ENCODE results near the gene TASOR2. TPM values are rescaled to one million over a fixed set of nuclear protein-coding genes. Genes with fewer than 3 reads are reported as not detected.
A peak's percentile ranks its signal among the peaks of the same experiment; 100 is the strongest.

The TASOR2 gene
- total RNA-seq, 4 donors from 2014 or later, result 51.8 to 71.8 (median 64.2) TPM

GRCh38 chr10:5666008-5666840 is 18.4 kb upstream of the TASOR2 start, which contains the start of gene ASB13:
ASB13 (minus strand) TSS chr10:5666595; CDS start chr10:5666551, 44 bp downstream.
- no peaks in the 10 kb centered on the region for H3K9me3 ChIP-seq
- ATAC-seq, result peak; percentile 91
- H3K4me3 ChIP-seq, result peak within 1 kb of the TSS; percentile 61 to 93
- no peaks in the 10 kb centered on the region for H3K27me3 ChIP-seq
- peak within 1 kb of the TSS; percentile 31 to 89 (median 88) for H3K27ac ChIP-seq
- no CpG with 5 or more reads among the region's 112 CpGs for WGBS, 2 donors (ENCODE audit: low coverage in 1 of 2)
- peaks cover 0 to 50% (median 4%) of the 10 kb centered on the region in 3 donors for H3K4me1 ChIP-seq
- no peaks in the 10 kb centered on the region for H3K36me3 ChIP-seq
- peak; percentile 63 to 80 for TF ChIP-seq POLR2A (IDR thresholded peaks at IDR 0.05)
- TF ChIP-seq POLR2AphosphoS5 (IDR thresholded peaks at IDR 0.05), result no peak
- TF ChIP-seq EP300 (IDR thresholded peaks at IDR 0.05), result no peak

- no peak for ATAC-seq
- Histone ChIP-seq H3K27ac (peak overlapping the region in 2 of 4 donors; percentile 88 to 89), H3K9me3 (peaks cover 0 to under 1% (median 0%) of the 10 kb centered on the region in 3 donors), H3K36me3 (no peaks in the 10 kb centered on the region), H3K27me3 (no peaks in the 10 kb centered on the region), H3K4me3 (peak overlapping the region; percentile 61 to 93), H3K4me1 (peaks cover 0 to 42% (median 4%) of the 10 kb centered on the region in 3 donors)
- 31 to 56% methylated on average over 10 to 11 of the region's 15 CpGs for WGBS, 2 donors (ENCODE audit: low coverage in 1 of 2)
- TF ChIP-seq EP300 (IDR thresholded peaks at IDR 0.05), result no peak
- TF ChIP-seq, protein P1, sequence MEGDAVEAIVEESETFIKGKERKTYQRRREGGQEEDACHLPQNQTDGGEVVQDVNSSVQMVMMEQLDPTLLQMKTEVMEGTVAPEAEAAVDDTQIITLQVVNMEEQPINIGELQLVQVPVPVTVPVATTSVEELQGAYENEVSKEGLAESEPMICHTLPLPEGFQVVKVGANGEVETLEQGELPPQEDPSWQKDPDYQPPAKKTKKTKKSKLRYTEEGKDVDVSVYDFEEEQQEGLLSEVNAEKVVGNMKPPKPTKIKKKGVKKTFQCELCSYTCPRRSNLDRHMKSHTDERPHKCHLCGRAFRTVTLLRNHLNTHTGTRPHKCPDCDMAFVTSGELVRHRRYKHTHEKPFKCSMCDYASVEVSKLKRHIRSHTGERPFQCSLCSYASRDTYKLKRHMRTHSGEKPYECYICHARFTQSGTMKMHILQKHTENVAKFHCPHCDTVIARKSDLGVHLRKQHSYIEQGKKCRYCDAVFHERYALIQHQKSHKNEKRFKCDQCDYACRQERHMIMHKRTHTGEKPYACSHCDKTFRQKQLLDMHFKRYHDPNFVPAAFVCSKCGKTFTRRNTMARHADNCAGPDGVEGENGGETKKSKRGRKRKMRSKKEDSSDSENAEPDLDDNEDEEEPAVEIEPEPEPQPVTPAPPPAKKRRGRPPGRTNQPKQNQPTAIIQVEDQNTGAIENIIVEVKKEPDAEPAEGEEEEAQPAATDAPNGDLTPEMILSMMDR (IDR thresholded peaks at IDR 0.05), result no peak
- TF ChIP-seq POLR2AphosphoS5 (IDR thresholded peaks at IDR 0.05), result no peak
- no peak for TF ChIP-seq POLR2A (IDR thresholded peaks at IDR 0.05)
These were observed 17.6 kb upstream of the TASOR2 start for GRCh38 chr10:5666841-5667630.

DNA sequence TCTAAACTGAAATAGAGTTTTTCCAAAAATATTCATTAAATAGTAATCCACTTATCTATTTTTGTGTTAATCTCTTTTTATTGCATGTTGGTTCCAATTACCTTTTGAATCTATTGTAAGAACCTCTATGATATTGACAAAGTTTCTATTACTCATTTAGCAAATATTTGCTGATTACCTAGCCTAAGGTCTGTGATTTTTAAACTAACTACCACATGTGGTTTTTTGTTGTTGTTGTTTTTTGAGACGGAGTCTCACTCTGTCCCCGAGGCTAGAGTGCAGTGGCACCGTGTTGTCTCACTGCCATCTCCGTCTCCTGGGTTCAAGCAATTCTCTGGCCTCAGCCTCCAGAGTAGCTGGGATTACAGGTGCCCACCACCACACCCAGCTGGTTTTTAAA is 16.2 kb upstream of the TASOR2 start:
- no peak for ATAC-seq
- TF ChIP-seq EP300 (IDR thresholded peaks at IDR 0.05) (no peak), POLR2A (IDR thresholded peaks at IDR 0.05) (no peak), POLR2AphosphoS5 (IDR thresholded peaks at IDR 0.05) (no peak)
- TF ChIP-seq, protein P1 (IDR thresholded peaks at IDR 0.05), result no peak
- Histone ChIP-seq H3K36me3 (no peaks in the 10 kb centered on the region), H3K27me3 (no peaks in the 10 kb centered on the region), H3K9me3 (peaks cover 0 to 7% (median 0%) of the 10 kb centered on the region in 3 donors), H3K4me3 (no peak overlapping the region), H3K4me1 (peaks cover 0 to 36% (median 4%) of the 10 kb centered on the region in 3 donors), H3K27ac (no peak overlapping the region)
- WGBS, 2 donors (ENCODE audit: low coverage in 1 of 2), result 85% methylated on average over 4 of the region's 4 CpGs; no CpG with 5 or more reads in 1 of the 2 donors

DNA sequence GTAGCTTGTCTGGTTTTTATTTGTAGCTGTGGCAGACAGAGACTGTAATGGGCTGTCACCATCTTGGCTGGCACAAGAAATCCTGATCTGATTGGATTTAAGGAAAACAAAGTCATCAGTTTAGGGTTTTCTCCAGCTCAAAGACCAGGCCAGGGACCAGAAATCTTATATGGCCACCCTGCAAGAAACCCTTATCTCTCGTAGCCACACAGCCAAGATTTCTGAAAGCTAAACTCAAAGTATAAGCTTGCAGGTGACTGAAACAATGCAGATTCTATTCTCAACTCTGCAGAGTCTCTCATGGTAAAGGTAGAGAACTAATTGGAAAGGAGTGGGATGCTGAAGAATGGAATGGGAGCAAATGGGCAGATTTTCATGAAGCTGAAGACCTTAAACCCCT is 15.0 kb upstream of the TASOR2 start:
- TF ChIP-seq, protein P1 (IDR thresholded peaks at IDR 0.05), result no peak
- no peak for TF ChIP-seq EP300 (IDR thresholded peaks at IDR 0.05)
- no peak for TF ChIP-seq POLR2A (IDR thresholded peaks at IDR 0.05)
- no peak for TF ChIP-seq POLR2AphosphoS5 (IDR thresholded peaks at IDR 0.05)
- Histone ChIP-seq H3K9me3 (peaks cover 0 to 12% (median 0%) of the 10 kb centered on the region in 3 donors), H3K27ac (no peak overlapping the region), H3K4me3 (no peak overlapping the region), H3K4me1 (peaks cover 0 to 24% (median 4%) of the 10 kb centered on the region in 3 donors), H3K36me3 (no peaks in the 10 kb centered on the region), H3K27me3 (no peaks in the 10 kb centered on the region)
- no peak for ATAC-seq
- WGBS, 2 donors (ENCODE audit: low coverage in 1 of 2), result 100% methylated on average over 1 of the region's 1 CpG
